ENCODE measurements around the gene DISC1. TPM values are rescaled to one million over a fixed set of nuclear protein-coding genes. Genes with fewer than 3 reads are reported as not detected.
"Not testable (repeated sequence)": the region's sequence is repeated elsewhere in the genome, so short reads cannot be mapped to it uniquely, and the experiment has no call there.

Gene DISC1
- total RNA-seq, 3 donors from 2014 or later, result 4.8 to 11.3 (median 8.9) TPM

DNA sequence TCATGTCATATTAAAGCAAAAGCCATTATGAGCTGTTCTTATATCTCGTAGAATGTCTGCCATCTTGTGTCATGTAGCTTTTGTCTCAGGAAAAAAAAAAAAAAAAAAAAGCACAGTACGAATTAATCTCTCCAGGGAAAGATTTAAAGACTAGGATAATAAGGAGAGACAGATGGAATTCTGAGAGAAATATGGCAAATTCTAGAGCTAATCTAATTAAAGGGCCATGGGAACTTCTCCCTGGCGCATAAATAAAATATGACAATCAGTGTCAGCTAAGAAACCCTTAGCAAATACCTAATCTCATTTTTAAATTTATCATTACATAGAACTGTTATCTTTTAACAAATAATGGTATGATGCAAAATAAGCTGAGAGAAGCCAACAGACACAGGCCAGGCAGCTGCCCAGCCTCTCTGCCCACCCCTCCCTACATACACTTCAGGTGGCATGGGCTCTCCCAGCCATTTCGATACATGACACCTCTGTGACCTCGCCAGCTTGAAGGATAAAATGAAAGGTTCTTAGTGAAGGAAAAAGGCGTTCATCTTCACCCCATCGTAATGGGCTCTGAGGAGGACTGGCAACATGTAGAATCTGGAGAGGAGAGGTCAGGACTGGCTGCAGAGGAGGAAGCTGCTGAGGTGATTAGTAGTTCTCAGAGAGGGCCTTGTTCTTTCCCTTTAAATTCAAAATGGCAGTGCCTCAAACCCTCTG, 39.8 kb downstream of the DISC1 start:
- peaks cover 8% of the 10 kb centered on the region for H3K4me1 ChIP-seq (ENCODE audit: low read depth)
- peak; percentile 31 for ATAC-seq
- intact Hi-C loops (cut with DNase I, micrococcal nuclease), result no loop called here
- DNase-seq, result no peak
- no peaks in the 10 kb centered on the region for H3K36me3 ChIP-seq (ENCODE audit: low read depth)
- TF ChIP-seq, protein P1, sequence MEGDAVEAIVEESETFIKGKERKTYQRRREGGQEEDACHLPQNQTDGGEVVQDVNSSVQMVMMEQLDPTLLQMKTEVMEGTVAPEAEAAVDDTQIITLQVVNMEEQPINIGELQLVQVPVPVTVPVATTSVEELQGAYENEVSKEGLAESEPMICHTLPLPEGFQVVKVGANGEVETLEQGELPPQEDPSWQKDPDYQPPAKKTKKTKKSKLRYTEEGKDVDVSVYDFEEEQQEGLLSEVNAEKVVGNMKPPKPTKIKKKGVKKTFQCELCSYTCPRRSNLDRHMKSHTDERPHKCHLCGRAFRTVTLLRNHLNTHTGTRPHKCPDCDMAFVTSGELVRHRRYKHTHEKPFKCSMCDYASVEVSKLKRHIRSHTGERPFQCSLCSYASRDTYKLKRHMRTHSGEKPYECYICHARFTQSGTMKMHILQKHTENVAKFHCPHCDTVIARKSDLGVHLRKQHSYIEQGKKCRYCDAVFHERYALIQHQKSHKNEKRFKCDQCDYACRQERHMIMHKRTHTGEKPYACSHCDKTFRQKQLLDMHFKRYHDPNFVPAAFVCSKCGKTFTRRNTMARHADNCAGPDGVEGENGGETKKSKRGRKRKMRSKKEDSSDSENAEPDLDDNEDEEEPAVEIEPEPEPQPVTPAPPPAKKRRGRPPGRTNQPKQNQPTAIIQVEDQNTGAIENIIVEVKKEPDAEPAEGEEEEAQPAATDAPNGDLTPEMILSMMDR (IDR thresholded peaks at IDR 0.05), result no peak
- H3K9me3 ChIP-seq, result peaks cover 16% of the 10 kb centered on the region
- H3K4me3 ChIP-seq, result no peak overlapping the region

DNA sequence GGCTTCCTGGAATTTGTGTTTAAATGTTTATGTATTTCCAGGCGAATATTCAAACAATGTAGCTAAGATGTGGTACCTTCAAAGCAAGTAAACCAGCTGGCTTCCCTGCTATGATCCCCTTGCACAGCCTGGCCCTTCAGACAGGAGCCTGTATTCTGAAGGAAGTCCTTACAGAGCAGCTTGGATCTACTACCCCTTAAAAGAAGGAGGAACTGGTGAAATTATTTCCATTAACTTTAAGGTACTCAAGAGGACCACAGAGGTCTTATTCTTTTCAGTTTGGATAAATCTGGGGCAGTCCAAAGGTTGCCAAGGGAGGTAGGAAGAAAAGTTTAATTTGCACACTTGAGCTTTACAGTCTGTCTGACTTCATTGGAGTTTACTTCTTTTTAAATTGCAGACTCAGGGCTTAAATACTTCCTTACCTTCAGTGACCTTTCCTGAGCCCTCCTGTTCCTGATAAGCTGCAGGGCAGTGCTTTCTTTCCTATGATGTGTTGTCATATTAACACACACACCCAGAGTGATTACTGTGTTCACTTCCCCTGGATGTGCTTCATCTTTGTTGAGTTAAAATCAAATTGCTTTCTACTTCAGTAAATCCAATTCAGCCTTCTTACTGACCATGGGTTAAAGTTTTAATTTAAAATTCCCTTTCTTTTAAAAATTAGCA, 40.5 kb downstream of the DISC1 start:
- H3K4me1 ChIP-seq (ENCODE audit: low read depth), result peaks cover 8% of the 10 kb centered on the region
- DNase-seq (no peak), ATAC-seq (peak; percentile 79)
- H3K36me3 ChIP-seq (ENCODE audit: low read depth), result no peaks in the 10 kb centered on the region
- peaks cover 16% of the 10 kb centered on the region for H3K9me3 ChIP-seq
- intact Hi-C loops (cut with DNase I, micrococcal nuclease), result no loop called here
- TF ChIP-seq, protein P1 (IDR thresholded peaks at IDR 0.05), result no peak
- H3K4me3 ChIP-seq, result no peak overlapping the region

DNA sequence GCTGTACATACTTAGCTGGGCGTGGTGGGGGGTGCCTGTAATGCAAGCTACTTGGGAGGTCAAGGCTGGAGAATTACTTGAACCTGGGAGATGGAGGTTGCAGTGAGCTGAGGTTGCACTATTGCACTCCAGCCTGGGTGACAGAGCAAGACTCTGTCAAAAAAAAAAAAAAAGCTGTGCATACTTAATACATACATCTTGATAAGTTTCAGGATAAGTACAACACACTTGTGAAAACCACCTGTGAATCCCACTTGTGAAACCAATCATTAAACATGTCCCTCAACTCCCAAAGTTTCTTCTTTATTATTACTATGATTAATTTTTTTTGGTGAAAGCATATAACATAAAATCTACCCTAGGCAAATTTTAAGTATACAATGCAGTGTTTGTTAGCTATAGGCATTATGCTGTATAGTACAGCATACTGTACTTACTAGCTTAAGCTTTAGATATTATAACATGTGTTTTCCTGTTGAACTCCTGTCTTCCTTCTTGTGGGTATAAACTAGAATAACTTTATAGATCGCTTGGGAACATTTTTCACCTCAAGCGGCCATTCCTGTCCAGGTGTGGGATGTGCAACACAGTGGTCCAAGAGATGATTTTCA, 41.4 kb downstream of the DISC1 start:
- Histone ChIP-seq H3K4me1 (ENCODE audit: low read depth) (peaks cover 8% of the 10 kb centered on the region), H3K36me3 (ENCODE audit: low read depth) (no peaks in the 10 kb centered on the region), H3K9me3 (peaks cover 16% of the 10 kb centered on the region), H3K4me3 (no peak overlapping the region)
- intact Hi-C loops (cut with DNase I, micrococcal nuclease), result no loop called here
- TF ChIP-seq, protein P1 (IDR thresholded peaks at IDR 0.05), result no peak
- no peak for ATAC-seq
- no peak for DNase-seq

DNA sequence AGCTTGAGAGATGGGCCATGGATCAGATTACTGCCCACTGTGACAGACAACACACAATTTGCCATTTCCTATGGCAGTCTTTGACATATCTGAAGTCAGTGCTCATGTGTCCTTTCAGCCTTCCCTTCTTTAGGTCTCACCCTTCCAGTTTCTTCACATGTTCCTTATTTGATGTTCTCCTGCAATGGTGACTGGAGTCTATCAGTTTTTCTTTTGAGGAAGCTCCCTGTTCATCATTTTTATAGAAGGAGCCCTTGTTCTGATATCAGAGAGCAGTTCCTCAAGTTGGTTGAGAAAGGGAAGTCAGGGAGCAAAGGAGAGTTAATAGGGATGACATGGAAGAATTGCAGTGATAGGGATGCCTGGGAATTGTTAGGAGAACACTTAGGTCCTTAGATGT, 42.2 kb downstream of the DISC1 start:
- DNase-seq (no peak), ATAC-seq (no peak)
- Histone ChIP-seq H3K4me3 (no peak overlapping the region), H3K4me1 (ENCODE audit: low read depth) (peaks cover 8% of the 10 kb centered on the region), H3K36me3 (ENCODE audit: low read depth) (no peaks in the 10 kb centered on the region), H3K9me3 (peaks cover 16% of the 10 kb centered on the region)
- TF ChIP-seq, protein P1 (IDR thresholded peaks at IDR 0.05), result no peak
- intact Hi-C loops (cut with DNase I, micrococcal nuclease), result no loop called here

DNA sequence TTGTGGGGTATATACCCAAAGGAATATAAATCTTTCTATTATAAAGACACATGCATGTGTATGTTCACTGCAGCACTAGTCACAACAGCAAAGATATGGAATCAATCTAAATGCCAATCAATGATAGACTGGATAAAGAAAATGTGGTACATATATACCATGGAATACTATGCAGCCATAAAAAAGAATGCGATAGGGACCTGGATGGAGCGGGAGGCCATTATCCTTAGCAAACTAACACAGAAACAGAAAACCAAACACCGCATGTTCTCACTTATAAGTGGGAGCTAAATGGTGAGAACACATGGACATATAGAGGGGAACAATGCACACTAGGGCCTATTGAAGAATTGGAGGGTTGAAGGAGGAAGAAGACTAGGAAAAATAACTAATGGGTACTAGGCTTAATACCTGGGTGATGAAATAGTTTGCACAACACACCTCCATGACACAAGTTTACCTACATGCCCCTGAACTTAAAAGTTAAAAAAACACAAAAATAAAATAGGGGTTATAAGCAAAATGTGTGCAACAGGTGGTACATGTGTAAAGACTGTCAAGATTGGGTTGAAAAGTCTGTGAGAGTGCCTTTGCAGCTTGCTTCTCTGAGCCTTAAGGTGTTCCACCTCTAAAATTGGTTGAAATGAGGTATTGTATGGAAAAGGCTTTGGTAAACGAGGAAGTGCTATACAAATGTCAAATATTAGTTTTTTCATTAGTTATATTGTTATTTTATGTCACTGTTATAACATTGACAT, 43.5 kb downstream of the DISC1 start:
- ATAC-seq; H3K4me1 ChIP-seq (ENCODE audit: low read depth); H3K36me3 ChIP-seq (ENCODE audit: low read depth); DNase-seq; H3K4me3 ChIP-seq; intact Hi-C loops (cut with DNase I, micrococcal nuclease): not testable (repeated sequence)
- peaks cover 16% of the 10 kb centered on the region for H3K9me3 ChIP-seq
